Caki2 (cell line): ENCODE data around the gene MACC1. TPM values are rescaled to one million over a fixed set of nuclear protein-coding genes. Genes with fewer than 3 reads are reported as not detected.
"Not testable (repeated sequence)": the region's sequence is repeated elsewhere in the genome, so short reads cannot be mapped to it uniquely, and the experiment has no call there.

Source experiments
- DNase-seq: peaks from one replicate; pipeline ENCODE4 v3.0.0-alpha.2; 2015; ENCODE audit warnings: low read depth
- in situ Hi-C: cut with HindIII; loops from 2 replicates; pipeline ENCODE4 v1.10.0; 2016; ENCODE audit warnings: low sequenced_read_pairs, low pct_unique_long_range_greater_than_20kb, mixed read lengths
- total RNA-seq: library from RNA; depleted of rRNA; stranded (reverse); fragments of >200 nt; shearing (Covaris generic); gene quantifications from 2 replicates; pipeline ENCODE4 v1.2.3, GENCODE V29; 2014; ENCODE audit warnings: low replicate concordance

MACC1 gene
- total RNA-seq, 1 experiment from 2014 or later, result not detected

- in situ Hi-C loops, result no loop called here
- no peak for DNase-seq
Measured at GRCh38 chr7:20214921-20215669, 2.1 kb downstream of the MACC1 start.

- in situ Hi-C loops, result no loop called here
- DNase-seq, result no peak
Measured at GRCh38 chr7:20214132-20214531, 3.1 kb downstream of the MACC1 start.

- in situ Hi-C loops, result no loop called here
- DNase-seq, result no peak
Measured at GRCh38 chr7:20213378-20213777, 3.8 kb downstream of the MACC1 start.

GRCh38 chr7:20211376-20211775, 5.8 kb downstream of the MACC1 start:
- no peak for DNase-seq
- in situ Hi-C loops, result no loop called here

- in situ Hi-C loops, result no loop called here
- DNase-seq, result no peak
Measured at GRCh38 chr7:20208651-20209307, 8.4 kb downstream of the MACC1 start.

GRCh38 chr7:20207811-20208210, 9.4 kb downstream of the MACC1 start:
- in situ Hi-C loops, DNase-seq: not testable (repeated sequence)

GRCh38 chr7:20206104-20206896, 10.9 kb downstream of the MACC1 start:
- in situ Hi-C loops, result no loop called here
- DNase-seq, result peak; percentile 62

- DNase-seq, result no peak
- in situ Hi-C loops, result no loop called here
Measured at GRCh38 chr7:20203316-20203715, 13.9 kb downstream of the MACC1 start.

GRCh38 chr7:20201380-20201779, 15.8 kb downstream of the MACC1 start:
- DNase-seq, result no peak

GRCh38 chr7:20200971-20201370, 16.2 kb downstream of the MACC1 start:
- no peak for DNase-seq
- in situ Hi-C loops, result no loop called here

More at GRCh38 chr7:20201380-20201779, 15.8 kb downstream of the MACC1 start:
- in situ Hi-C loops, result no loop called here

- no peak for DNase-seq
- in situ Hi-C loops, result no loop called here
Measured at GRCh38 chr7:20200361-20200760, 16.8 kb downstream of the MACC1 start.

- peak; percentile 92 for DNase-seq
- in situ Hi-C loops, result no loop called here
Measured at GRCh38 chr7:20199015-20199737, 18.0 kb downstream of the MACC1 start.

GRCh38 chr7:20198260-20198659, 18.9 kb downstream of the MACC1 start:
- DNase-seq, result no peak
- in situ Hi-C loops, result no loop called here

GRCh38 chr7:20197837-20198236, 19.3 kb downstream of the MACC1 start:
- DNase-seq, result no peak
- in situ Hi-C loops, result no loop called here

GRCh38 chr7:20197125-20197748, 19.9 kb downstream of the MACC1 start:
- in situ Hi-C loops, result no loop called here
- no peak for DNase-seq

GRCh38 chr7:20194343-20194995, 22.7 kb downstream of the MACC1 start:
- in situ Hi-C loops, result no loop called here
- no peak for DNase-seq

- no peak for DNase-seq
- in situ Hi-C loops, result no loop called here
Measured at GRCh38 chr7:20193873-20194272, 23.3 kb downstream of the MACC1 start.
